A549 (cell line): Measurements from ENCODE around the gene YKT6. TPM values are rescaled to one million over a fixed set of nuclear protein-coding genes. Genes with fewer than 3 reads are reported as not detected.

Experiments used
- ATAC-seq, 2 experiments: fragments of 200-7000 bp in 1 of 2; fragments of >200 bp in 1 of 2; cut with Nextera tagmentation in 1 of 2; cut with Tn5 transposase in 1 of 2; 3 replicates each; pipeline versions ENCODE4 v1.8.0 to v1.9.1; 2018 to 2020; ENCODE audit warnings: mild to moderate bottlenecking in 1 of 2, moderate library complexity in 1 of 2
- CTCF ChIA-PET: fragments of 300-600 bp; sonication (Branson Sonifier 250); formaldehyde crosslinking; extraction: SDS; loops from one replicate; lab custom pipeline; 2021; ENCODE audit warnings: antibody characterized with exemption, inconsistent platforms; lab: Yijun Ruan, JAX
- POLR2A ChIA-PET: fragments of 350-600 bp; formaldehyde crosslinking; extraction: SDS; loops from one replicate; lab custom pipeline; 2021; ENCODE audit warnings: antibody characterized with exemption, inconsistent platforms; lab: Yijun Ruan, JAX
- DNase-seq, 2 experiments: peaks; one replicate each; pipeline versions ENCODE4 v3.0.0 to v3.0.0-alpha.2; 2011 to 2016; ENCODE audit warnings: low read depth in 1 of 2, low spot score in 1 of 2
- FAIRE-seq: peaks from 2 replicates; lab custom pipeline; 2011; peaks lifted over from hg19 to GRCh38; lab: Jason Lieb, UNC
- H3K27ac ChIP-seq, 2 experiments: fragments of >200 bp; sonication (Bioruptor Twin); formaldehyde crosslinking; 3 replicates each; pipeline ENCODE4 v1.5.1; 2016 to 2017
- H3K4me1 ChIP-seq: fragments of >200 bp; sonication (Bioruptor Twin); formaldehyde crosslinking; 3 replicates; pipeline ENCODE4 v1.6.1; 2016
- H3K4me2 ChIP-seq: fragments of >200 bp; sonication (Bioruptor Twin); formaldehyde crosslinking; 3 replicates; pipeline ENCODE4 v1.6.1; 2016
- H3K4me3 ChIP-seq: fragments of >200 bp; sonication (Bioruptor Twin); formaldehyde crosslinking; 3 replicates; pipeline ENCODE4 v1.5.1; 2016
- H3K9me3 ChIP-seq: fragments of >200 bp; sonication (Bioruptor Twin); formaldehyde crosslinking; 3 replicates; pipeline ENCODE4 v1.6.1; 2016
- CEBPB ChIP-seq, 2 experiments: fragments of >200 bp in 1 of 2; sonication (Bioruptor Twin) in 1 of 2; formaldehyde crosslinking in 1 of 2; IDR thresholded peaks; 2 replicates each; pipeline ENCODE4 v1.6.1; 2012 to 2016
- E2F6 ChIP-seq: IDR thresholded peaks from 2 replicates; pipeline ENCODE4 v1.6.1; 2012; ENCODE audit warnings: low read depth, borderline replicate concordance
- ELK1 ChIP-seq: fragments of 150-350 bp; IDR thresholded peaks from 2 replicates; pipeline ENCODE4 v1.6.1; 2014; ENCODE audit warnings: low read depth, mild to moderate bottlenecking, low read length
- ESRRA ChIP-seq: fragments of 150-350 bp; IDR thresholded peaks from 2 replicates; pipeline ENCODE4 v1.6.1; 2014; ENCODE audit warnings: mild to moderate bottlenecking, low read length, borderline replicate concordance
- FOSB ChIP-seq: fragments of 250-450 bp; sonication (Bioruptor Pico); IDR thresholded peaks from 2 replicates; pipeline ENCODE4 v1.5.0; 2020; ENCODE audit warnings: mild to moderate bottlenecking, moderate library complexity
- FOSL2 ChIP-seq, 2 experiments: fragments of 450-650 bp in 1 of 2; fragments of >200 bp in 1 of 2; sonication (Bioruptor Twin) in 1 of 2; formaldehyde crosslinking; IDR thresholded peaks; 2 replicates each; pipeline versions ENCODE4 v1.5.0 to v1.6.1; 2016 to 2020; ENCODE audit warnings: mild to moderate bottlenecking in 1 of 2, moderate library complexity in 1 of 2
- FOXS1 ChIP-seq: fragments of 250-450 bp; sonication (Bioruptor Pico); IDR thresholded peaks from 2 replicates; pipeline ENCODE4 v1.5.0; 2020; ENCODE audit warnings: mild to moderate bottlenecking, moderate library complexity
- HDAC2 ChIP-seq: fragments of 200-600 bp; sonication (generic); IDR thresholded peaks from 2 replicates; pipeline ENCODE4 v1.6.1; 2016
- HES2 ChIP-seq: fragments of >200 bp; sonication (Bioruptor Twin); formaldehyde crosslinking; IDR thresholded peaks from 2 replicates; pipeline ENCODE4 v1.6.1; 2016
- HEYL ChIP-seq: fragments of 250-450 bp; sonication (Bioruptor Pico); IDR thresholded peaks from 2 replicates; pipeline ENCODE4 v1.8.0; 2021; ENCODE audit warnings: mild to moderate bottlenecking, moderate library complexity
- HOXB13 ChIP-seq: fragments of 250-450 bp; sonication (Bioruptor Pico); IDR thresholded peaks from 2 replicates; pipeline ENCODE4 v1.5.0; 2020; ENCODE audit warnings: low read depth, mild to moderate bottlenecking, moderate library complexity
- JUN ChIP-seq, 2 experiments: fragments of >200 bp; sonication (Bioruptor Twin); formaldehyde crosslinking; IDR thresholded peaks; 2 replicates in 1 of 2; 3 replicates in 1 of 2; pipeline ENCODE4 v1.6.1; 2016 to 2017
- KDM5A ChIP-seq: fragments of 200-600 bp; sonication (generic); IDR thresholded peaks from 2 replicates; pipeline ENCODE4 v1.6.1; 2016; ENCODE audit warnings: antibody characterized with exemption, mild to moderate bottlenecking
- MAFK ChIP-seq: fragments of 450-650 bp; IDR thresholded peaks from 2 replicates; pipeline ENCODE4 v1.6.1; 2014; ENCODE audit not compliant: partially characterized antibody
- MAZ ChIP-seq: fragments of 150-350 bp; IDR thresholded peaks from 2 replicates; pipeline ENCODE4 v1.6.1; 2014; ENCODE audit warnings: antibody characterized with exemption, low read depth, low read length, borderline replicate concordance
- NR3C1 ChIP-seq: fragments of >200 bp; sonication (Bioruptor Twin); formaldehyde crosslinking; IDR thresholded peaks from 3 replicates; pipeline ENCODE4 v1.6.1; 2017
- TFCP2L1 ChIP-seq: fragments of 250-450 bp; sonication (Bioruptor Pico); IDR thresholded peaks from 2 replicates; pipeline ENCODE4 v1.5.0; 2021; ENCODE audit warnings: mild to moderate bottlenecking
- USF2 ChIP-seq: fragments of 450-650 bp; IDR thresholded peaks from 2 replicates; pipeline ENCODE4 v1.6.1; 2014; ENCODE audit warnings: antibody characterized with exemption
- WGBS: methylation state at CpG from one replicate; pipeline ENCODE4 v1.1.6; 2017; ENCODE audit errors: missing lambda C conversion rate; 5-methylcytosine and 5-hydroxymethylcytosine counted together
- polyA plus RNA-seq, 4 experiments: library from polyadenylated mRNA; depleted of rRNA in 3 of 4; stranded (reverse); fragments of >200 nt; fragmentation: RNase III in 1 of 4; extraction: RNeasy Plus Mini Kit Qiagen cat#74134 plus additional on column Dnase treatment in 1 of 4; gene quantifications; 2 replicates in 3 of 4; 3 replicates in 1 of 4; pipeline ENCODE4 v1.2.3, GENCODE V29; 2011 to 2017

YKT6 gene
- polyA plus RNA-seq, 2 of the 4 experiments (the other 2 are of a cell fraction): 113 to 130 TPM

GRCh38 chr7:44157116-44158080, 43.4 kb upstream of the YKT6 start:
- DNase-seq: no peak
- ChIA-PET CTCF (interaction anchor here (0.5 to 1.2 kb wide), 2 partner anchors 24 to 39 kb away, joined by 3 read pairs; no protein-coding TSS in a partner anchor), POLR2A (no interaction called here)
- H3K4me3 ChIP-seq: no peak overlapping the region
- WGBS: 66% methylated on average over 13 of the region's 15 CpGs
- no peak overlapping the region for H3K4me2 ChIP-seq
- H3K4me1 ChIP-seq: no peaks in the 10 kb centered on the region
- no peak overlapping the region for H3K27ac ChIP-seq
- FAIRE-seq: no peak
- TF ChIP-seq JUN (IDR thresholded peaks at IDR 0.05): no peak
- no peak for TF ChIP-seq USF2
- TF ChIP-seq, all 56 proteins: peak for 0
- peak in 1 of 2 experiments; percentile 17; a peak in 2 of 6 replicates for ATAC-seq
- H3K9me3 ChIP-seq: no peaks in the 10 kb centered on the region

GRCh38 chr7:44158096-44158872, 42.5 kb upstream of the YKT6 start:
- no peaks in the 10 kb centered on the region for H3K4me1 ChIP-seq
- H3K4me2 ChIP-seq: no peak overlapping the region
- H3K9me3 ChIP-seq: no peaks in the 10 kb centered on the region
- no peak for ATAC-seq
- no peak for DNase-seq
- H3K4me3 ChIP-seq: no peak overlapping the region
- 59% methylated on average over 6 of the region's 10 CpGs for WGBS
- CTCF ChIA-PET: interaction anchor here (0.5 to 1.2 kb wide), 3 partner anchors 12 to 38 kb away, joined by 3 read pairs; no protein-coding TSS in a partner anchor
- no peak overlapping the region for H3K27ac ChIP-seq
- no peak for FAIRE-seq
- POLR2A ChIA-PET: no interaction called here
- no peak for TF ChIP-seq MAZ
- TF ChIP-seq FOSL2 (IDR thresholded peaks at IDR 0.05): no peak
- TF ChIP-seq FOSL2 (CRISPR knock-in tag; IDR thresholded peaks at IDR 0.05): no peak
- TF ChIP-seq FOXS1 (CRISPR knock-in tag): no peak
- no peak for TF ChIP-seq HOXB13
- TF ChIP-seq TFCP2L1 (CRISPR knock-in tag): no peak
- no peak for TF ChIP-seq MAFK
- no peak for TF ChIP-seq HES2
- no peak for TF ChIP-seq FOSB

GRCh38 chr7:44158873-44159631, 41.7 kb upstream of the YKT6 start:
- 78% methylated on average over 10 of the region's 12 CpGs for WGBS
- TF ChIP-seq E2F6: no peak
- TF ChIP-seq KDM5A: no peak
- TF ChIP-seq HES2: no peak
- TF ChIP-seq ESRRA: no peak
- TF ChIP-seq HEYL (CRISPR knock-in tag): no peak
- TF ChIP-seq NR3C1: no peak
- no peak for TF ChIP-seq HDAC2
- TF ChIP-seq ELK1: no peak
- TF ChIP-seq FOXS1 (CRISPR knock-in tag): no peak
- TF ChIP-seq CEBPB (IDR thresholded peaks at IDR 0.05): no peak
- DNase-seq (no peak), FAIRE-seq (no peak), ATAC-seq (no peak)
- CTCF ChIA-PET: interaction anchor here (0.7 kb wide), 1 partner anchor 12 kb away, joined by 3 read pairs; no protein-coding TSS in a partner anchor
- POLR2A ChIA-PET: no interaction called here
- Histone ChIP-seq H3K4me2 (no peak overlapping the region), H3K4me1 (no peaks in the 10 kb centered on the region), H3K27ac (no peak overlapping the region), H3K4me3 (no peak overlapping the region), H3K9me3 (no peaks in the 10 kb centered on the region)
